BE2C (cell line): ENCODE data around the gene HOXB2.

Experiments
- DNase-seq: peaks from one replicate; pipeline ENCODE4 v3.0.0-alpha.2; 2020
- H3K27me3 ChIP-seq: fragments of 250-450 bp; sonication (Bioruptor Pico); 2 replicates; pipeline ENCODE4 v1.5.1; 2020; ENCODE audit warnings: mild to moderate bottlenecking
- H3K36me3 ChIP-seq: fragments of 250-450 bp; sonication (Bioruptor Pico); 2 replicates; pipeline ENCODE4 v1.5.1; 2020; ENCODE audit warnings: mild to moderate bottlenecking
- H3K4me1 ChIP-seq: fragments of 250-450 bp; sonication (Bioruptor Pico); 2 replicates; pipeline ENCODE4 v1.5.1; 2020
- H3K4me3 ChIP-seq: 2 replicates; pipeline ENCODE4 v1.5.1; 2011; ENCODE audit warnings: low read depth, low read length
- H3K9me3 ChIP-seq: fragments of 250-450 bp; sonication (Bioruptor Pico); 2 replicates; pipeline ENCODE4 v1.5.1; 2020
- TF ChIP-seq, protein P1 (sequence below): IDR thresholded peaks from 2 replicates; pipeline ENCODE4 v1.5.1; 2012; ENCODE audit warnings: mild to moderate bottlenecking, low read depth, low read length

The HOXB2 gene

DNA sequence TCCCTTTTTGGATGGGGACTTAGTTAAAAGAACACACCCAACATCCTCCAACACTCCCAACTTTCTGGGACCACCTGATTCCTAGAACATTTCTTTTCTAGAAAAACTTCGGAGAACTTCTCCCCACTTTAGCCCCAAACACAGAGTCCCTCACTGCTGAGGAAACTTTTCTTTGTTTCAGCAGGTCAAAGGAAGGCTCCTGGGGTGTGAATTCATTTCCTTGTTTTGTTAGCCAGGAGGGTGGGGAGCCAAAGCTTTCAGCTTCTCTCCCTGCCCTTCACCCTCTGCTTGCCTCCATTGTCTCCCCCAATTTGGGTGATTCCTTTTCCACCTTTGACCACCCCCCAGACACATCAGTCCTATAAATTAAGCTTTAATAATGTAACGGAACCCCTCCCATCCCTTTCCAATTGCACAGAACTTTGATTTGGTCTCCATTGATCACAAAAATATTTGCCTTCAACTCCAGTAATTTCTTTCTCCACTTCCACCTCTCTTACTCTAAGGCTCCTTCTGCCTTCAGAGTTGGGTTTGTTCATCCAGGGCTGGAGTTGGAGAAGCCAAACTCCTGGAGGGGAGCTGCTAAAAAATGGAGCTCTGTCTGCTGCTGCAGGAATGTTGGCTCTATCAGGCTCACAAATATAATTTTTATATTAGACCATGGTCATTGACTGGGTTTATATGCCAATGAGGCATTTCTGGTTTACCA, 22.9 kb upstream of the HOXB2 start:
- no peaks in the 10 kb centered on the region for H3K9me3 ChIP-seq
- TF ChIP-seq, protein P1, sequence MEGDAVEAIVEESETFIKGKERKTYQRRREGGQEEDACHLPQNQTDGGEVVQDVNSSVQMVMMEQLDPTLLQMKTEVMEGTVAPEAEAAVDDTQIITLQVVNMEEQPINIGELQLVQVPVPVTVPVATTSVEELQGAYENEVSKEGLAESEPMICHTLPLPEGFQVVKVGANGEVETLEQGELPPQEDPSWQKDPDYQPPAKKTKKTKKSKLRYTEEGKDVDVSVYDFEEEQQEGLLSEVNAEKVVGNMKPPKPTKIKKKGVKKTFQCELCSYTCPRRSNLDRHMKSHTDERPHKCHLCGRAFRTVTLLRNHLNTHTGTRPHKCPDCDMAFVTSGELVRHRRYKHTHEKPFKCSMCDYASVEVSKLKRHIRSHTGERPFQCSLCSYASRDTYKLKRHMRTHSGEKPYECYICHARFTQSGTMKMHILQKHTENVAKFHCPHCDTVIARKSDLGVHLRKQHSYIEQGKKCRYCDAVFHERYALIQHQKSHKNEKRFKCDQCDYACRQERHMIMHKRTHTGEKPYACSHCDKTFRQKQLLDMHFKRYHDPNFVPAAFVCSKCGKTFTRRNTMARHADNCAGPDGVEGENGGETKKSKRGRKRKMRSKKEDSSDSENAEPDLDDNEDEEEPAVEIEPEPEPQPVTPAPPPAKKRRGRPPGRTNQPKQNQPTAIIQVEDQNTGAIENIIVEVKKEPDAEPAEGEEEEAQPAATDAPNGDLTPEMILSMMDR, result no peak
- H3K27me3 ChIP-seq, result peaks cover 99% of the 10 kb centered on the region
- DNase-seq, result no peak
- no peak overlapping the region for H3K4me3 ChIP-seq
- H3K4me1 ChIP-seq, result no peaks in the 10 kb centered on the region
- no peaks in the 10 kb centered on the region for H3K36me3 ChIP-seq

DNA sequence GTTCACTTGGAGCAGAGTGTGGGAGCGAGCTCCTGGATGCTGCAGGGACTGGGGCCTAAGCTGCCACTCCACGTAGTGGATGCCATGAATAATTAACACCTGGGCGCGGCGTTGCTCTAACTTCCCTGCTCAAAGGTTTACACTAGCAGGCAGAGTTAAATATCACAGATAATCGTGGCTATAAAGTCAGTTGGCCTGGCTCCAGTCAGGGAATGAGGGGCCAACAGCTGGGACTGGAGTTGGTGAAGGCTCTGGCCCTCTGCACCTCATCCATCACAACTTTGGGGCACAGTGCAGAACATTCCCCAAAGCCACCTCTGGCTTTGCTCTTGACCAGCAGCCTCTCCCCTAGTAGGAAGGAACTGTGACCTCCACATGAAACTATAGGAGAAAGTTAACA, 22.3 kb upstream of the HOXB2 start:
- Histone ChIP-seq H3K4me1 (no peaks in the 10 kb centered on the region), H3K4me3 (no peak overlapping the region), H3K9me3 (no peaks in the 10 kb centered on the region), H3K27me3 (peaks cover 99% of the 10 kb centered on the region), H3K36me3 (no peaks in the 10 kb centered on the region)
- DNase-seq, result no peak
- TF ChIP-seq, protein P1, result no peak

DNA sequence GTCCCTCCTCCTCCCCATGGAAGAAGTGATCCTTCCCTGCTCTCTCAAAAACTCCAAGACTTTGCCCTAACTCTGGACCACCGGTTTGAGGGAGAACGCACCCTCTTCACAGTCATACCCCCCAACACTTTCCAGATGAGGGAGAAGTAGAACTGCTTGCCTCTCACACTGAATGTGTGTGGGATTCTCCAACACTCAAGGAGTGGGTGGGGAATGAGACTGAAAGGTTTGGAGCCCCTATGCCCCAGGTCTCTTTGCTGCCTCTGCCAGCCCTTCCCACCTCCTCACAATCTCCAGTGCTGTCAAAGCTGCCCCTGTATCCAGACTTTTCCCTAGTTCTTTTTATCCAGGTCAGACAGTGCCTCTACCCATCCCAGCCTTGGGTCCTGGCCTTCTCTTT, 21.8 kb upstream of the HOXB2 start:
- Histone ChIP-seq H3K27me3 (peaks cover 99% of the 10 kb centered on the region), H3K4me1 (no peaks in the 10 kb centered on the region), H3K4me3 (no peak overlapping the region)

DNA sequence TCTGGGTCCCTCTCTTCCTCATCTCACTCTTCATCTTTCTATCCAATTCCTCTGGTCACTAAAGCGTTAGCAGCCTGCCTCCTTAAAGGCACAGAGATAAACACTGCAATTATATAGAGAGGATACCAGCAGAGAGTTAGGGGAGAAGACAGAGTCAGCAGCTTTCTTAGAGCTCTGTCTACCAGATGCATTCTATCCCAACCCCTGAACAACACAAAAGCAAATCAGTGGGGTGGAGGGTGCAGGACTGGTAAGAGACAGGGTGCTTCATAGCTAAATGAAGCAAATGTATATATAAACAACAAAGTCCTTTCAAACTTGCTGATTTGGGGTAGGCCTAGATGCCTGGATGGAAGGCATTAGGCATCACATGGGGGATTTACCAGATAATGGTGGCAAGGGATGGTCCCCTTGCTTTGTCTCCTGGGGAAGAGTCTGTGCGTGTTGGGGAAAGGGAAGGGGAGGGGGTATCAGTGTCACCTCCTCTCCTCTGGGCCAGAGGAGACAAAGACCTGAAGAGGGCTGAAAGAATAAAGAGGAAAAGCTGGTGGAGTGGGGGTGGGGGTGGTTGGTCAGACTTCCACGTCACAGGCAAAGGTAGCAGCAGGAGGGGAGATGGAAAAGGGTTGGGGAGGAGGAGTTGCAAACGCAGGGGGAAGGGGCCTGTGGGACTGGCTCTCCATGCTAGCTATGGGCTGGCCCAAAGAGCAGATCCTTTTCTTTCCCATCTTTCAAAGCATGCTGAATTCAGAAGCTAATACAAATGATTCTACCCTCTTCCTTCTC, 21.2 kb upstream of the HOXB2 start:
- DNase-seq, result no peak
- Histone ChIP-seq H3K9me3 (no peaks in the 10 kb centered on the region), H3K27me3 (peaks cover 99% of the 10 kb centered on the region), H3K4me3 (no peak overlapping the region), H3K36me3 (no peaks in the 10 kb centered on the region), H3K4me1 (no peaks in the 10 kb centered on the region)
- TF ChIP-seq, protein P1, result no peak

More for the DNA sequence above, 21.8 kb upstream of the HOXB2 start:
- no peak for DNase-seq
- TF ChIP-seq, protein P1, result no peak
- no peaks in the 10 kb centered on the region for H3K36me3 ChIP-seq
- no peaks in the 10 kb centered on the region for H3K9me3 ChIP-seq

DNA sequence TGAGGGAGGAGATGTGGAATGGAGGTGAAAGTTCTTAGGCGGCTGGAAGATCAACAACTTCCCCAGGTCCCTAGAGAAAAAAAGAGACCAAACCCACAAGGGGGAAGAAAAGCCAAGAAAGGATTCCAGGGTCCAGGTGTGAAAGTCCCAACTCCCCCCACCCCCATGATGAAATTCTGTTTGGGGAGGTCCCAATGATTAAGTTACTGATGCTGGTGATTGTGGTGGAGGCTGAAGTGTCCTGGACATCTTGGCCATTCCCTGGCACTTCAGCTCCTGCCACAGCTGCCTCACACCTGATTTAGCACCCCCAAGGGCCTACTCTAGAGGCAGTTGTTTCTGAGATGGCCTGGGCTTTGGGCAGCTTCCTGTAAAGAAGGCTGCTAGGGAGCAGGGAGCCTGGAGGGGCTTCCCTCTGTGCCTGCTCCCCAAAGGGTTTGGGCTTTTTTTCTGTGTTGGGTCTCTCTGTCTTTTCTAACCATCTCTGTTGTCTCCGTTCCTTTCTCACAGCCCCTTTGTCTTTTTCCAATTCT, 20.2 kb upstream of the HOXB2 start:
- H3K9me3 ChIP-seq, result no peaks in the 10 kb centered on the region
- no peaks in the 10 kb centered on the region for H3K36me3 ChIP-seq
- peaks cover 99% of the 10 kb centered on the region for H3K27me3 ChIP-seq
- DNase-seq, result no peak
- no peaks in the 10 kb centered on the region for H3K4me1 ChIP-seq
- TF ChIP-seq, protein P1, result no peak
- no peak overlapping the region for H3K4me3 ChIP-seq
